Tibial nerve (tissue), 3 donors: ENCODE results near the gene TTL.

Source experiments
- CTCF ChIP-seq, 5 experiments: fragments of 200-600 bp in 3 of 5; fragments of 450-650 bp in 2 of 5; sonication (generic) in 3 of 5; IDR thresholded peaks; one replicate each; pipeline ENCODE4 v1.5.1; 2016 to 2019; ENCODE audit warnings: antibody characterized with exemption in 5 of 5, mild to moderate bottlenecking in 3 of 5, moderate library complexity in 2 of 5
- POLR2A ChIP-seq, 2 donors: fragments of 450-650 bp; IDR thresholded peaks; one replicate each; pipeline ENCODE4 v1.6.1; 2017; ENCODE audit warnings: antibody characterized with exemption in 2 of 2, mild to moderate bottlenecking in 2 of 2, moderate library complexity in 2 of 2

DNA sequence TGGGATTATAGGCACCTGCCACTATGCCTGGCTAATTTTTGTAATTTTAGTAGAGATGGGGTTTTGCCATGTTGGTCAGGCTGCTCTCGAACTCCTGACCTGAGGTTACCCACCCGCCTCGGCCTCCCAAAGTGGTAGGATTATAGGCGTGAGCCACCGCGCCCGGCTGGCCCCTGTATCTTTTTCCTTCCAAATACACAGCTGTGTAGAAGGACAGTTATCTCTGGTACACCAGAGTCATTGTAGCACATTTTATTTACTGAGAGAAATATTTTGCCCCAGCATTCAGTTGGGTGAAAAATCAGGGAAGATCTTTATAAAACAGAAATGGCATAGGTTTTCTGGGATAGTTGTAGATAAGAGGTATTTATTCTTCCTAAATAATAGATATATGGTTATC is 36.9 kb downstream of the TTL start:
- TF ChIP-seq POLR2A (IDR thresholded peaks at IDR 0.05) (no peak), CTCF (IDR thresholded peaks at IDR 0.05) (no peak)
